Measurements from ENCODE around the gene JUND.
"Not testable (repeated sequence)": the region's sequence is repeated elsewhere in the genome, so short reads cannot be mapped to it uniquely, and the experiment has no call there.

- TF ChIP-seq EZH2phosphoT487 (IDR thresholded peaks at IDR 0.05; ENCODE audit: borderline replicate concordance, low read depth, low read length) = not testable (repeated sequence)
- TF ChIP-seq, protein P1, sequence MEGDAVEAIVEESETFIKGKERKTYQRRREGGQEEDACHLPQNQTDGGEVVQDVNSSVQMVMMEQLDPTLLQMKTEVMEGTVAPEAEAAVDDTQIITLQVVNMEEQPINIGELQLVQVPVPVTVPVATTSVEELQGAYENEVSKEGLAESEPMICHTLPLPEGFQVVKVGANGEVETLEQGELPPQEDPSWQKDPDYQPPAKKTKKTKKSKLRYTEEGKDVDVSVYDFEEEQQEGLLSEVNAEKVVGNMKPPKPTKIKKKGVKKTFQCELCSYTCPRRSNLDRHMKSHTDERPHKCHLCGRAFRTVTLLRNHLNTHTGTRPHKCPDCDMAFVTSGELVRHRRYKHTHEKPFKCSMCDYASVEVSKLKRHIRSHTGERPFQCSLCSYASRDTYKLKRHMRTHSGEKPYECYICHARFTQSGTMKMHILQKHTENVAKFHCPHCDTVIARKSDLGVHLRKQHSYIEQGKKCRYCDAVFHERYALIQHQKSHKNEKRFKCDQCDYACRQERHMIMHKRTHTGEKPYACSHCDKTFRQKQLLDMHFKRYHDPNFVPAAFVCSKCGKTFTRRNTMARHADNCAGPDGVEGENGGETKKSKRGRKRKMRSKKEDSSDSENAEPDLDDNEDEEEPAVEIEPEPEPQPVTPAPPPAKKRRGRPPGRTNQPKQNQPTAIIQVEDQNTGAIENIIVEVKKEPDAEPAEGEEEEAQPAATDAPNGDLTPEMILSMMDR (conservative IDR thresholded peaks at IDR 0.05; ENCODE audit: low read length) = not testable (repeated sequence)
Measured at GRCh38 chr19:18324373-18324731, 42.9 kb upstream of the JUND start.

Measured in OCI-LY7 (cell line).